AG09309 (cell line): ENCODE measurements around the gene KPNA3.

Source experiments
- DNase-seq: peaks from one replicate; pipeline ENCODE4 v3.0.0-alpha.2; 2010; ENCODE audit warnings: low read depth
- H3K4me3 ChIP-seq: 2 replicates; pipeline ENCODE4 v1.5.1; 2011; ENCODE audit warnings: mild to moderate bottlenecking, low read depth, low read length, moderate library complexity; ENCODE audit not compliant: control insufficient read depth
- TF ChIP-seq, protein P1 (sequence below): IDR thresholded peaks from 2 replicates; pipeline ENCODE4 v1.5.1; 2011; ENCODE audit warnings: mild to moderate bottlenecking, low read depth, low read length, inconsistent platforms; ENCODE audit not compliant: insufficient read depth, control insufficient read depth; ENCODE audit errors: missing control alignments

KPNA3 gene

DNA sequence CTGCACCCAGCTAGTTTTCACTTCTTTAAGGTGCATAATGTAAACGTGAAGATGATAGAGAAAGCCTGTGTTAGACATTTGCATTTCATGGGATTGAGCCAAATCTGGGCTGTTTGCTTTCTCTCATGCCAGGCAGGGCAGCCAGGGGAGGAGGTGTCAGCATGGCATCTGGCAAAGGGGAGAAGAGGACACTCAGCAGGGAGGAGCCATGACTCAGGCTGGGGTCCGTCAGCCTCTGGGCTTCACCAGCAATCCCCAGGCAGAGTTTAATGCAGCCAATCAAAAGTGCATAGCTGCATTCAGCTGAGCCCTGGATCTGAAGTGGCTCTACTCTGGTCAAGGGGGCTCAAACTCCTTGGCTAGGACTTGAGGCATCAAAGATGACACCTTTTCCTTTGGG is 124.7 kb downstream of the KPNA3 start:
- DNase-seq, result no peak
- H3K4me3 ChIP-seq, result no peak overlapping the region
- TF ChIP-seq, protein P1, sequence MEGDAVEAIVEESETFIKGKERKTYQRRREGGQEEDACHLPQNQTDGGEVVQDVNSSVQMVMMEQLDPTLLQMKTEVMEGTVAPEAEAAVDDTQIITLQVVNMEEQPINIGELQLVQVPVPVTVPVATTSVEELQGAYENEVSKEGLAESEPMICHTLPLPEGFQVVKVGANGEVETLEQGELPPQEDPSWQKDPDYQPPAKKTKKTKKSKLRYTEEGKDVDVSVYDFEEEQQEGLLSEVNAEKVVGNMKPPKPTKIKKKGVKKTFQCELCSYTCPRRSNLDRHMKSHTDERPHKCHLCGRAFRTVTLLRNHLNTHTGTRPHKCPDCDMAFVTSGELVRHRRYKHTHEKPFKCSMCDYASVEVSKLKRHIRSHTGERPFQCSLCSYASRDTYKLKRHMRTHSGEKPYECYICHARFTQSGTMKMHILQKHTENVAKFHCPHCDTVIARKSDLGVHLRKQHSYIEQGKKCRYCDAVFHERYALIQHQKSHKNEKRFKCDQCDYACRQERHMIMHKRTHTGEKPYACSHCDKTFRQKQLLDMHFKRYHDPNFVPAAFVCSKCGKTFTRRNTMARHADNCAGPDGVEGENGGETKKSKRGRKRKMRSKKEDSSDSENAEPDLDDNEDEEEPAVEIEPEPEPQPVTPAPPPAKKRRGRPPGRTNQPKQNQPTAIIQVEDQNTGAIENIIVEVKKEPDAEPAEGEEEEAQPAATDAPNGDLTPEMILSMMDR, result no peak

- no peak for DNase-seq
- TF ChIP-seq, protein P1, result no peak
- H3K4me3 ChIP-seq, result no peak overlapping the region
These were observed 127.9 kb downstream of the KPNA3 start for GRCh38 chr13:49664606-49665005.

DNA sequence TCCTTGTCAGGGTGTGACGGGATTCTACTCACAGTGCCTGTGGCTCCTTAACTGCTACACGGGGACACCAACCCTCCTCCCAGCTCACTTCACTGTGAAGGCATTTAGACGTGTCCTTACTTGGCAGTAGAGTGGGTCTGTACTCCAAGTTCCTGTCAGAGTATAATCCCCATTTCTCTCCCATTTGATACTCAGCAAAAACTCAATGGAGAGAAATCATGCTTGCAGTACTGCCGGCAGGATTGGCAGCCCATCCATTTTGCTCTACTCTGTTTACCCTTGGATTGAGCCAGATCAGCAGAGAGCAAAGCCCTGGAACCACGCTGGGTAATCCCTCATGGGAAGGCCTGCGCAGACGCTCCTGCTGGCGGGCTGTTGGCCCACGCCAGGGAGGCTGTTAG is 135.2 kb downstream of the KPNA3 start:
- DNase-seq, result no peak
- H3K4me3 ChIP-seq, result no peak overlapping the region
- TF ChIP-seq, protein P1, result no peak

GRCh38 chr13:49655906-49656305 is 136.6 kb downstream of the KPNA3 start:
- TF ChIP-seq, protein P1, result no peak
- no peak overlapping the region for H3K4me3 ChIP-seq
- DNase-seq, result no peak

DNA sequence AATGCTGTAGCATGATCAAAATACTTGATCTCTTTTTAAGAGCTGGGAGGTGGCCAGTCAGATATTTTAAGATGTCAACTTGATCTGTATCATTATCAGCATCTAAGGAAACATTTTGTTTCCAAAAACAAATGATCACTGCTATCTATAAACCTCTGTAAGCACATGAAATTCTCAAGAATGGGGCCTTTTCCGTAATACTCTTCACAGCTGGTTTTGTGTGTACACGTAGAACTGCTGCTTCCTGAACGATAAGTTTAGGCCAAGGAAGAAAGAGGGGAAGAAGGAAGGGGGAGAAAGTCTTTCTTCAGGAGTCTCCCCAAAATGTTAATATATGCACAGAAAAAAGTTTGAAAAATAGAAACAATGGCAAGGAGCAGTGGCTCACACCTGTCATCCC is 138.5 kb downstream of the KPNA3 start:
- no peak for DNase-seq
- TF ChIP-seq, protein P1, result no peak
- H3K4me3 ChIP-seq, result no peak overlapping the region

DNA sequence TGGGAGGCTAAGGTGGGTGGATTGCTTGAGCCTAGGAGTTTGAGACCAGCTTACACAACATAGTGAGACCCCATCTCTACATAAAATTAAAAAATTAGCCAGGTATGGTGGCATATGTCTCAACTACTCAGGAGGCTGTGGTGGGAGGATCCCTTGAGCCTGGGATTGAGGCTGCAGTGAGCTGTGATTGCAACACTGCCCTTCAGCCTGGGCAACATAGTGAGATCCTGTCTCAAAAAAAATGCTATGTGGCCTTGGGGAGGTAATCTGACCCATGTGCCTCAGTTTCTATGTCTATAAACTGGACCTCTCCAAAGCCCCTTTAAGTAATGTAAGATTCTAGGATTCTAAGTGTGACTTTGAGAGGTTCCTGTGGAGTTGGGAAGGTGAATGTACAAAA is 139.0 kb downstream of the KPNA3 start:
- TF ChIP-seq, protein P1, result no peak
- no peak for DNase-seq
- no peak overlapping the region for H3K4me3 ChIP-seq
